Measurements from ENCODE around the gene RNF220. TPM values are rescaled to one million over a fixed set of nuclear protein-coding genes. Genes with fewer than 3 reads are reported as not detected.

Gene RNF220
- total and polyA plus RNA-seq, 2 of the 13 experiments (the other 11 are each of a cell fraction or from before 2014, with no cell fraction given): 48.2 to 72.1 TPM

- ATAC-seq (no peak), FAIRE-seq (no peak), DNase-seq (ENCODE audit: low spot score) (no peak)
- Histone ChIP-seq H3K4me3 (replicated peaks in 1 of 3; ENCODE audit: insufficient read depth in 1 of 3, low read depth in 2 of 3, low read length in 3 of 3) (no peak overlapping the region), H3K27me3 (ENCODE audit: control insufficient read depth in 1 of 2, insufficient read depth in 2 of 2, low read length in 2 of 2) (no peaks in the 10 kb centered on the region; a peak in 1 of 5 replicates), H2AFZ (ENCODE audit: low read length) (no peak overlapping the region), H3K79me2 (ENCODE audit: insufficient read depth, low read length) (no peaks in the 10 kb centered on the region), H3K4me1 (ENCODE audit: insufficient read depth, low read length) (no peaks in the 10 kb centered on the region), H3K27ac (ENCODE audit: extremely low read length, insufficient read depth, low read length) (no peak overlapping the region), H3K9ac (ENCODE audit: insufficient read depth, low read depth, low read length) (no peak overlapping the region), H4K20me1 (ENCODE audit: insufficient read depth, low read length) (no peaks in the 10 kb centered on the region), H3K9me3 (ENCODE audit: low read length) (no peaks in the 10 kb centered on the region), H3K36me3 (replicated peaks in 1 of 2; ENCODE audit: control insufficient read depth in 1 of 2, insufficient read depth in 2 of 2, low read length in 2 of 2) (peaks cover 0 to 11% of the 10 kb centered on the region in 2 experiments; a peak in 3 of 5 replicates), H3K4me2 (ENCODE audit: low read depth, low read length) (no peak overlapping the region)
- TF ChIP-seq ZBTB43 (CRISPR knock-in tag; conservative IDR thresholded peaks at IDR 0.05) (no peak), ZNF574 (CRISPR knock-in tag; IDR thresholded peaks at IDR 0.05) (no peak), ZNF18 (CRISPR knock-in tag; IDR thresholded peaks at IDR 0.05; ENCODE audit: insufficient replicate concordance) (no peak), HOXA3 (CRISPR knock-in tag; IDR thresholded peaks at IDR 0.05) (no peak), RNF2 (conservative IDR thresholded peaks at IDR 0.05; ENCODE audit: low read depth) (no peak), SIX4 (CRISPR knock-in tag; IDR thresholded peaks at IDR 0.05) (no peak), SNAPC4 (CRISPR knock-in tag; IDR thresholded peaks at IDR 0.05) (no peak), ZFP1 (CRISPR knock-in tag; IDR thresholded peaks at IDR 0.05) (no peak), PHF21A (CRISPR knock-in tag; IDR thresholded peaks at IDR 0.05) (no peak), FIP1L1 (IDR thresholded peaks at IDR 0.05; ENCODE audit: borderline replicate concordance, insufficient read depth, low read depth, low read length) (no peak), HMGXB4 (CRISPR knock-in tag; IDR thresholded peaks at IDR 0.05; ENCODE audit: borderline replicate concordance in 1 of 2, low read depth in 1 of 2) (no peak)
- POLR2A ChIA-PET: no interaction called here
- BruUV-seq (replicated peaks): no TSS peak
- in situ Hi-C loops (cut with HindIII; ENCODE audit: extremely low pct_ligation_motif_present, low pct_unique_long_range_greater_than_20kb): no loop called here
- intact Hi-C loops (cut with micrococcal nuclease; ENCODE audit: unreplicated experiment): no loop called here
- CTCF ChIA-PET (ENCODE audit: low intra/inter-chr PET ratio, low total read pairs): no interaction called here
- 73% methylated on average over 7 of the region's 7 CpGs for WGBS (ENCODE audit: low lambda C conversion rate)
Measured at GRCh38 chr1:44543786-44544185, 138.7 kb downstream of the RNF220 start.
